ENCODE results near the gene TRIM65.
"Not testable (repeated sequence)": the region's sequence is repeated elsewhere in the genome, so short reads cannot be mapped to it uniquely, and the experiment has no call there.

Gene TRIM65

GRCh38 chr17:75864448-75864871 is 32.3 kb downstream of the TRIM65 start:
- H3K27ac ChIP-seq (ENCODE audit: low read depth, low read length) = no peak overlapping the region
- no peaks in the 10 kb centered on the region for H3K9me3 ChIP-seq (ENCODE audit: insufficient read depth, low read length)
- H4K20me1 ChIP-seq (ENCODE audit: low read depth, low read length) = no peaks in the 10 kb centered on the region
- TF ChIP-seq CTCF (IDR thresholded peaks at IDR 0.05; ENCODE audit: insufficient read depth, low read length, poor library complexity, severe bottlenecking) (no peak), EZH2phosphoT487 (conservative IDR thresholded peaks at IDR 0.05; ENCODE audit: low read length) (no peak)
- H2AFZ ChIP-seq (ENCODE audit: low read depth, low read length, severe bottlenecking) = no peak overlapping the region
- H3K36me3 ChIP-seq (ENCODE audit: low read length) = no peaks in the 10 kb centered on the region
- peaks cover 5% of the 10 kb centered on the region; the same call in 1 of the 2 replicates for H3F3A ChIP-seq (ENCODE audit: insufficient read depth)
- H3K27me3 ChIP-seq (ENCODE audit: low read length) = no peaks in the 10 kb centered on the region
- H3K4me3 ChIP-seq (ENCODE audit: insufficient read depth, low read length, poor library complexity, severe bottlenecking) = no peak overlapping the region
- H3K9me2 ChIP-seq (replicated peaks; ENCODE audit: insufficient read depth, low read length) = no peaks in the 10 kb centered on the region
- H3K4me2 ChIP-seq (ENCODE audit: low read depth, low read length, poor library complexity, severe bottlenecking) = no peak overlapping the region
- no peak overlapping the region for H3K9ac ChIP-seq (ENCODE audit: low read length)
- H3K79me2 ChIP-seq (ENCODE audit: insufficient read depth, low read length) = no peaks in the 10 kb centered on the region

DNA sequence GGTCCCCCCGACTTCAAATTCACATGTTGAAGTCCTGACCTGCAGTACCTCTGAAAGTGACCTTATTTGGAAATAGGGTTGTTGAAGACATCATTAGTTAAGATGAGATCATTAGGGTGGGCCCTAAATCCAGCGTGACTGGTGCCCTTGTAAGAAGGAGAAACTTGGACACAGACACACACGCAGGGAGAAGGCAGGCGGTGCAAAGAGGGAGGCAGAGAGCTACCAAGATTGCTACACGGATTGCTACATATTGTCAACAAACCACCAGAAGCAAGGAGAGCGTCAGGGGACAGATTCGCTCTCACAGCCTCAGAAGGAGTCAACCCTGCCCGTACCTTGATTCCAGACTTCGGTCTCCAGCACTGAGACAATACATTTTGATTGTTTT is 34.8 kb downstream of the TRIM65 start:
- Histone ChIP-seq H3K27me3 (ENCODE audit: low read length) (no peaks in the 10 kb centered on the region), H3K27ac (ENCODE audit: low read depth, low read length) (no peak overlapping the region), H3K9ac (ENCODE audit: low read length) (no peak overlapping the region), H3F3A (ENCODE audit: insufficient read depth) (peaks cover 18% of the 10 kb centered on the region), H3K4me2 (ENCODE audit: low read depth, low read length, poor library complexity, severe bottlenecking) (no peak overlapping the region), H4K20me1 (ENCODE audit: low read depth, low read length) (no peaks in the 10 kb centered on the region), H2AFZ (ENCODE audit: low read depth, low read length, severe bottlenecking) (no peak overlapping the region), H3K36me3 (ENCODE audit: low read length) (no peaks in the 10 kb centered on the region), H3K4me3 (ENCODE audit: insufficient read depth, low read length, poor library complexity, severe bottlenecking) (no peak overlapping the region), H3K79me2 (ENCODE audit: insufficient read depth, low read length) (no peaks in the 10 kb centered on the region), H3K9me3 (ENCODE audit: insufficient read depth, low read length) (no peaks in the 10 kb centered on the region), H3K9me2 (replicated peaks; ENCODE audit: insufficient read depth, low read length) (no peaks in the 10 kb centered on the region)
- TF ChIP-seq CTCF (IDR thresholded peaks at IDR 0.05; ENCODE audit: insufficient read depth, low read length, poor library complexity, severe bottlenecking) = no peak
- TF ChIP-seq EZH2phosphoT487 (conservative IDR thresholded peaks at IDR 0.05; ENCODE audit: low read length) = no peak

- H3K9me2 ChIP-seq (replicated peaks; ENCODE audit: insufficient read depth, low read length); H3K4me2 ChIP-seq (ENCODE audit: low read depth, low read length, poor library complexity, severe bottlenecking); H3K9ac ChIP-seq (ENCODE audit: low read length); H3K4me3 ChIP-seq (ENCODE audit: insufficient read depth, low read length, poor library complexity, severe bottlenecking); H3K36me3 ChIP-seq (ENCODE audit: low read length); H3K27me3 ChIP-seq (ENCODE audit: low read length); H2AFZ ChIP-seq (ENCODE audit: low read depth, low read length, severe bottlenecking); H3K9me3 ChIP-seq (ENCODE audit: insufficient read depth, low read length); H3K79me2 ChIP-seq (ENCODE audit: insufficient read depth, low read length); H4K20me1 ChIP-seq (ENCODE audit: low read depth, low read length): not testable (repeated sequence)
- peaks cover 23% of the 10 kb centered on the region for H3F3A ChIP-seq (ENCODE audit: insufficient read depth)
- H3K27ac ChIP-seq (ENCODE audit: low read depth, low read length) = peak overlapping the region; percentile 91; the same call in 1 of the 2 replicates
Measured at GRCh38 chr17:75859358-75859757, 37.4 kb downstream of the TRIM65 start.

- Histone ChIP-seq H3K27ac (ENCODE audit: low read depth, low read length) (peak overlapping the region; percentile 69), H3F3A (ENCODE audit: insufficient read depth) (peaks cover 23% of the 10 kb centered on the region), H3K36me3 (ENCODE audit: low read length) (no peaks in the 10 kb centered on the region), H3K4me2 (ENCODE audit: low read depth, low read length, poor library complexity, severe bottlenecking) (peak overlapping the region; percentile 96), H3K9ac (ENCODE audit: low read length) (peak overlapping the region; percentile 83), H4K20me1 (ENCODE audit: low read depth, low read length) (no peaks in the 10 kb centered on the region), H3K9me3 (ENCODE audit: insufficient read depth, low read length) (no peaks in the 10 kb centered on the region), H2AFZ (ENCODE audit: low read depth, low read length, severe bottlenecking) (peak overlapping the region; percentile 57), H3K4me3 (ENCODE audit: insufficient read depth, low read length, poor library complexity, severe bottlenecking) (peak overlapping the region; percentile 72), H3K79me2 (ENCODE audit: insufficient read depth, low read length) (peaks cover 11% of the 10 kb centered on the region; the same call in 1 of the 2 replicates), H3K9me2 (replicated peaks; ENCODE audit: insufficient read depth, low read length) (no peaks in the 10 kb centered on the region), H3K27me3 (ENCODE audit: low read length) (no peaks in the 10 kb centered on the region)
- TF ChIP-seq CTCF (IDR thresholded peaks at IDR 0.05; ENCODE audit: insufficient read depth, low read length, poor library complexity, severe bottlenecking) (peak; percentile 4), EZH2phosphoT487 (conservative IDR thresholded peaks at IDR 0.05; ENCODE audit: low read length) (no peak)
Measured at GRCh38 chr17:75856062-75856756, 40.5 kb downstream of the TRIM65 start.
